ENCODE measurements around the gene POLE2.
A peak's percentile ranks its signal among the peaks of the same experiment; 100 is the strongest.
"Not testable (repeated sequence)": the region's sequence is repeated elsewhere in the genome, so short reads cannot be mapped to it uniquely, and the experiment has no call there.

POLE2 gene

GRCh38 chr14:49703965-49704364, 16.0 kb upstream of the POLE2 start:
- no peak for DNase-seq (ENCODE audit: low read depth)
- TF ChIP-seq, protein P1, sequence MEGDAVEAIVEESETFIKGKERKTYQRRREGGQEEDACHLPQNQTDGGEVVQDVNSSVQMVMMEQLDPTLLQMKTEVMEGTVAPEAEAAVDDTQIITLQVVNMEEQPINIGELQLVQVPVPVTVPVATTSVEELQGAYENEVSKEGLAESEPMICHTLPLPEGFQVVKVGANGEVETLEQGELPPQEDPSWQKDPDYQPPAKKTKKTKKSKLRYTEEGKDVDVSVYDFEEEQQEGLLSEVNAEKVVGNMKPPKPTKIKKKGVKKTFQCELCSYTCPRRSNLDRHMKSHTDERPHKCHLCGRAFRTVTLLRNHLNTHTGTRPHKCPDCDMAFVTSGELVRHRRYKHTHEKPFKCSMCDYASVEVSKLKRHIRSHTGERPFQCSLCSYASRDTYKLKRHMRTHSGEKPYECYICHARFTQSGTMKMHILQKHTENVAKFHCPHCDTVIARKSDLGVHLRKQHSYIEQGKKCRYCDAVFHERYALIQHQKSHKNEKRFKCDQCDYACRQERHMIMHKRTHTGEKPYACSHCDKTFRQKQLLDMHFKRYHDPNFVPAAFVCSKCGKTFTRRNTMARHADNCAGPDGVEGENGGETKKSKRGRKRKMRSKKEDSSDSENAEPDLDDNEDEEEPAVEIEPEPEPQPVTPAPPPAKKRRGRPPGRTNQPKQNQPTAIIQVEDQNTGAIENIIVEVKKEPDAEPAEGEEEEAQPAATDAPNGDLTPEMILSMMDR (conservative IDR thresholded peaks at IDR 0.05; ENCODE audit: control insufficient read depth, insufficient read depth, low read depth, low read length), result no peak
- no peak overlapping the region for H3K4me3 ChIP-seq (ENCODE audit: control insufficient read depth, low read depth, low read length)

GRCh38 chr14:49702725-49703124, 14.7 kb upstream of the POLE2 start:
- DNase-seq (ENCODE audit: low read depth), result no peak
- TF ChIP-seq, protein P1 (conservative IDR thresholded peaks at IDR 0.05; ENCODE audit: control insufficient read depth, insufficient read depth, low read depth, low read length), result no peak
- H3K4me3 ChIP-seq (ENCODE audit: control insufficient read depth, low read depth, low read length), result no peak overlapping the region

GRCh38 chr14:49693735-49694124, 5.7 kb upstream of the POLE2 start:
- peak overlapping the region; percentile 57 for H3K4me3 ChIP-seq (ENCODE audit: control insufficient read depth, low read depth, low read length)
- DNase-seq (ENCODE audit: low read depth), result not testable (repeated sequence)

DNA sequence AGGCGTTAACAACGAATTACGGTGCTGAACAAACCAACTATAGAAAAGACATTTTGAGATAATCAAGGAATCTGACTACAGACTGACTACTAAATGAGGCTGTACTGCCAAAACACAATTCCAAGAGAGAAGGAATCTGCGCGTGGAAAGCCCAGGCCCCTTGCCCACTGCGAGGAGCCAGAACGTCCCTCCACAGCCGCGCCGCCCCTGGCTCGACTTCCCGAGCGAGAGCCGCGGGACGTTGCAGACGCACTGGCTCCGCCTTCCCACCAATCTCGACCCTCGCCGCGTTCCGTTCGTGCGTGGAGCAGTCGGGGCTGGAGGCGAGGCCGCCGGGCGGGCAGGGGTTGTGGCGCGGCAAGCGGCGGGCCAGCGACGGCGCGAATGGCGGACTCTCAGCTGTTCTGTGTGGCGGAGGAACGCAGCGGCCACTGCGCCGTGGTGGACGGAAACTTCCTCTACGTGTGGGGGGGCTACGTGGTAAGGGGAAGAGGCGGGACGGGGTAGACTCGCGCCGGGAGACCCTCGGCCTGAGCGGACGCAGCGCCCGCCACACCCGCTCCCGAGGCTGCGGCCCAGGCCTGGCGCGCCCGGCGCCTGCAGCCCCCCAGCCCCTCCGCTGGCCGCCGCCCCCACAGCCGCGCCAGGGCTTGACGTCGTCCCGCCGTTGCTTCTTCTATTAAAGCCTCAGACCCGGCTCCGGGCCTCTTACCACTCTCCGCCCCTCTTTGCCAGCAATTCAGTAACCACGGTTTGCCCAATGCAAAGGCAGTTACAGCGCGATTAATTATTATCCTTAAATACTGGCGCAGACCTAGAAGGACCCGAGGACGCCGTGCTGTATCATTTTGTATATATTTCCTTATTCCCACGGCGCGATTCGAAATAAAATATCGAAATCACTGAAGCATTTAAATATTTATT, 5.1 kb upstream of the POLE2 start, which contains the start of gene KLHDC1:
Gene KLHDC1 (plus strand): TSS at position 310 of the 924 bp plus-strand sequence. CDS start 75 bp downstream, at position 385.
- DNase-seq (ENCODE audit: low read depth), result peak; percentile 74
- H3K4me3 ChIP-seq (ENCODE audit: control insufficient read depth, low read depth, low read length), result peak within 1 kb of the TSS; percentile 57
- TF ChIP-seq, protein P1 (conservative IDR thresholded peaks at IDR 0.05; ENCODE audit: control insufficient read depth, insufficient read depth, low read depth, low read length), result no peak

GRCh38 chr14:49692193-49692757, 4.3 kb upstream of the POLE2 start:
- DNase-seq (ENCODE audit: low read depth), result peak; percentile 30
- TF ChIP-seq, protein P1 (conservative IDR thresholded peaks at IDR 0.05; ENCODE audit: control insufficient read depth, insufficient read depth, low read depth, low read length), result no peak
- H3K4me3 ChIP-seq (ENCODE audit: control insufficient read depth, low read depth, low read length), result peak overlapping the region; percentile 57

GRCh38 chr14:49691031-49691430, 3.0 kb upstream of the POLE2 start:
- TF ChIP-seq, protein P1 (conservative IDR thresholded peaks at IDR 0.05; ENCODE audit: control insufficient read depth, insufficient read depth, low read depth, low read length), result no peak
- DNase-seq (ENCODE audit: low read depth), result no peak
- H3K4me3 ChIP-seq (ENCODE audit: control insufficient read depth, low read depth, low read length), result no peak overlapping the region

- H3K4me3 ChIP-seq (ENCODE audit: control insufficient read depth, low read depth, low read length), result no peak overlapping the region
- DNase-seq (ENCODE audit: low read depth), result no peak
Measured at GRCh38 chr14:49688701-49689030, 652 bp upstream of the POLE2 start.

More at GRCh38 chr14:49688701-49689030, 652 bp upstream of the POLE2 start:
- TF ChIP-seq, protein P1 (conservative IDR thresholded peaks at IDR 0.05; ENCODE audit: control insufficient read depth, insufficient read depth, low read depth, low read length), result no peak

All from fibroblast of mammary gland (primary cell).